Hepatocyte (in vitro differentiated cells): Measurements from ENCODE around the gene SLC6A7.

Experiments
- CTCF ChIP-seq: fragments of 200-600 bp; sonication (generic); IDR thresholded peaks from 2 replicates; pipeline ENCODE4 v1.5.1; 2016; ENCODE audit warnings: antibody characterized with exemption, mild to moderate bottlenecking; ENCODE audit not compliant: poor library complexity
- EZH2 ChIP-seq: fragments of 200-600 bp; sonication (generic); IDR thresholded peaks from 2 replicates; pipeline ENCODE4 v1.6.1; 2016; ENCODE audit warnings: antibody characterized with exemption, mild to moderate bottlenecking, borderline replicate concordance
- EZH2phosphoT487 ChIP-seq: fragments of 200-600 bp; sonication (generic); IDR thresholded peaks from one replicate; pipeline ENCODE4 v1.6.1; 2018; ENCODE audit warnings: antibody characterized with exemption, mild to moderate bottlenecking, low read depth, moderate library complexity; ENCODE audit not compliant: unreplicated experiment, severe bottlenecking

- TF ChIP-seq CTCF (no peak), EZH2phosphoT487 (no peak), EZH2 (no peak)
Observed at GRCh38 chr5:150236313-150236712, 46.5 kb downstream of the SLC6A7 start.
